ENCODE data around the gene ACADS. TPM values are rescaled to one million over a fixed set of nuclear protein-coding genes. Genes with fewer than 3 reads are reported as not detected.

The ACADS gene
- polyA plus RNA-seq, 1 donor from 2014 or later = 3.6 TPM

- Histone ChIP-seq H3K4me2 (ENCODE audit: low read length) (no peak overlapping the region), H3K9me2 (ENCODE audit: insufficient read depth, low read length) (no peaks in the 10 kb centered on the region), H3K9ac (ENCODE audit: low read length) (no peak overlapping the region), H3K9me3 (ENCODE audit: low read length) (no peaks in the 10 kb centered on the region), H3K27me3 (ENCODE audit: insufficient read depth, low read depth, low read length) (no peaks in the 10 kb centered on the region), H3F3A (ENCODE audit: insufficient read depth, low read length, poor library complexity, severe bottlenecking) (no peaks in the 10 kb centered on the region), H3K27ac (ENCODE audit: low read length) (no peak overlapping the region), H3K36me3 (ENCODE audit: insufficient read depth, low read length) (no peaks in the 10 kb centered on the region), H2AFZ (ENCODE audit: low read depth, low read length) (no peak overlapping the region), H4K20me1 (ENCODE audit: insufficient read depth) (no peaks in the 10 kb centered on the region), H3K79me2 (replicated peaks; ENCODE audit: insufficient read depth, low read length) (no peaks in the 10 kb centered on the region), H3K4me3 (ENCODE audit: low read length) (no peak overlapping the region)
- TF ChIP-seq CTCF (IDR thresholded peaks at IDR 0.05; ENCODE audit: poor library complexity, severe bottlenecking) (peak; percentile 16), REST (IDR thresholded peaks at IDR 0.05; ENCODE audit: borderline replicate concordance) (no peak)
Measured at GRCh38 chr12:120775862-120776552, 50.4 kb downstream of the ACADS start.

- H3F3A ChIP-seq (ENCODE audit: insufficient read depth, low read length, poor library complexity, severe bottlenecking) = no peaks in the 10 kb centered on the region
- no peaks in the 10 kb centered on the region for H3K27me3 ChIP-seq (ENCODE audit: insufficient read depth, low read depth, low read length)
- no peaks in the 10 kb centered on the region for H4K20me1 ChIP-seq (ENCODE audit: insufficient read depth)
- H3K9ac ChIP-seq (ENCODE audit: low read length) = no peak overlapping the region
- no peaks in the 10 kb centered on the region for H3K36me3 ChIP-seq (ENCODE audit: insufficient read depth, low read length)
- H3K79me2 ChIP-seq (replicated peaks; ENCODE audit: insufficient read depth, low read length) = no peaks in the 10 kb centered on the region
- H3K4me3 ChIP-seq (ENCODE audit: low read length) = no peak overlapping the region
- H3K27ac ChIP-seq (ENCODE audit: low read length) = no peak overlapping the region
- H3K4me2 ChIP-seq (ENCODE audit: low read length) = no peak overlapping the region
- H3K9me3 ChIP-seq (ENCODE audit: low read length) = no peaks in the 10 kb centered on the region
- TF ChIP-seq POLR2AphosphoS5 (IDR thresholded peaks at IDR 0.05) (no peak), REST (IDR thresholded peaks at IDR 0.05; ENCODE audit: borderline replicate concordance) (no peak), SMC3 (conservative IDR thresholded peaks at IDR 0.05; ENCODE audit: poor library complexity) (no peak), EZH2 (IDR thresholded peaks at IDR 0.05; ENCODE audit: borderline replicate concordance, insufficient read depth, low read length, poor library complexity, severe bottlenecking) (no peak), CTCF (IDR thresholded peaks at IDR 0.05; ENCODE audit: poor library complexity, severe bottlenecking) (no peak), TAF1 (IDR thresholded peaks at IDR 0.05; ENCODE audit: low read depth) (no peak), MXI1 (conservative IDR thresholded peaks at IDR 0.05; ENCODE audit: poor library complexity, severe bottlenecking) (no peak), EP300 (conservative IDR thresholded peaks at IDR 0.05; ENCODE audit: poor library complexity, severe bottlenecking) (no peak)
- no peaks in the 10 kb centered on the region for H3K9me2 ChIP-seq (ENCODE audit: insufficient read depth, low read length)
- H2AFZ ChIP-seq (ENCODE audit: low read depth, low read length) = no peak overlapping the region
Measured at GRCh38 chr12:120783197-120783596, 57.6 kb downstream of the ACADS start.

Measured in neural cell (in vitro differentiated cells).